IPS-NIHi11 (cell line): Measurements from ENCODE around the gene NPC2.

Experiments
- DNase-seq: peaks from one replicate; pipeline ENCODE4 v3.0.0; 2012; ENCODE audit warnings: mixed read lengths, low spot score

Gene NPC2

GRCh38 chr14:74503291-74503937 is 10.3 kb upstream of the NPC2 start:
- no peak for DNase-seq

GRCh38 chr14:74502236-74503019 is 9.3 kb upstream of the NPC2 start:
- DNase-seq: peak; percentile 48

- no peak for DNase-seq
These were observed 8.6 kb upstream of the NPC2 start for GRCh38 chr14:74501691-74502090.

- peak; percentile 66 for DNase-seq
These were observed 8.1 kb upstream of the NPC2 start for GRCh38 chr14:74501135-74501614.

- DNase-seq: no peak
These were observed 7.5 kb upstream of the NPC2 start for GRCh38 chr14:74500417-74501134.

GRCh38 chr14:74495356-74495755 is 2.3 kb upstream of the NPC2 start:
- no peak for DNase-seq

GRCh38 chr14:74493343-74494261 is 497 bp upstream of the NPC2 start, which contains the start of gene ISCA2:
Gene ISCA2 (plus strand): TSS chr14:74493765. CDS start chr14:74493775, 10 bp downstream.
- peak; percentile 100 for DNase-seq

GRCh38 chr14:74491956-74492775 is 939 bp downstream of the NPC2 start:
- no peak for DNase-seq

GRCh38 chr14:74490486-74490885 is 2.6 kb downstream of the NPC2 start:
- DNase-seq: no peak

- DNase-seq: no peak
These were observed 4.2 kb downstream of the NPC2 start for GRCh38 chr14:74488786-74489397.

- DNase-seq: no peak
These were observed 6.9 kb downstream of the NPC2 start for GRCh38 chr14:74486164-74486563.

GRCh38 chr14:74483321-74483720 is 9.8 kb downstream of the NPC2 start:
- DNase-seq: no peak

- DNase-seq: no peak
These were observed 10.5 kb downstream of the NPC2 start for GRCh38 chr14:74482571-74482970.

GRCh38 chr14:74480046-74480445 is 13.1 kb downstream of the NPC2 start:
- no peak for DNase-seq

- peak; percentile 42 for DNase-seq
These were observed 14.0 kb downstream of the NPC2 start for GRCh38 chr14:74478996-74479635.

- DNase-seq: peak; percentile 41
These were observed 16.5 kb downstream of the NPC2 start for GRCh38 chr14:74476607-74477006.

GRCh38 chr14:74476107-74476506 is 17.0 kb downstream of the NPC2 start:
- DNase-seq: no peak

- no peak for DNase-seq
These were observed 17.4 kb downstream of the NPC2 start for GRCh38 chr14:74475678-74476077.

GRCh38 chr14:74474376-74474775 is 18.7 kb downstream of the NPC2 start:
- DNase-seq: no peak

GRCh38 chr14:74472601-74473000 is 20.5 kb downstream of the NPC2 start:
- DNase-seq: no peak
